Activated CD4-positive, alpha-beta memory T cell treated with anti-CD3 and anti-CD28 coated beads for 36 hours (primary cell): Measurements from ENCODE around the gene NRF1. TPM values are rescaled to one million over a fixed set of nuclear protein-coding genes. Genes with fewer than 3 reads are reported as not detected.
"Not testable (repeated sequence)": the region's sequence is repeated elsewhere in the genome, so short reads cannot be mapped to it uniquely, and the experiment has no call there.

Experiments
- CTCF ChIA-PET: fragments of 350-600 bp; sonication (Branson Sonifier 250); formaldehyde crosslinking; loops from one replicate; lab custom pipeline; 2021; ENCODE audit warnings: antibody characterized with exemption, inconsistent platforms; lab: Charles Lee
- POLR2A ChIA-PET: fragments of 350-600 bp; sonication (Branson Sonifier 250); formaldehyde crosslinking; loops from one replicate; lab custom pipeline; 2021; ENCODE audit warnings: antibody characterized with exemption; lab: Charles Lee
- DNase-seq: peaks from one replicate; pipeline ENCODE4 v3.0.0-alpha.2; 2020
- H3K27ac Mint-ChIP-seq: one replicate; pipeline ENCODE4 v1.8.0; 2021; ENCODE audit warnings: mixed read lengths
- H3K27me3 Mint-ChIP-seq: one replicate; pipeline ENCODE4 v1.8.0; 2021; ENCODE audit warnings: mixed read lengths
- H3K36me3 Mint-ChIP-seq: one replicate; pipeline ENCODE4 v1.8.0; 2021; ENCODE audit warnings: mixed read lengths
- H3K4me1 Mint-ChIP-seq: one replicate; pipeline ENCODE4 v1.8.0; 2021; ENCODE audit warnings: low read depth, mixed read lengths
- H3K4me3 Mint-ChIP-seq: one replicate; pipeline ENCODE4 v1.8.0; 2021; ENCODE audit warnings: mild to moderate bottlenecking, mixed read lengths
- H3K9me3 Mint-ChIP-seq: one replicate; pipeline ENCODE4 v1.8.0; 2021; ENCODE audit warnings: mixed read lengths
- intact Hi-C: fragments of 100-400 bp; cut with micrococcal nuclease; formaldehyde crosslinking; loops from one replicate; pipeline ENCODE4 v1.15.1; 2023
- total RNA-seq, 2 experiments: library from RNA; stranded (reverse); gene quantifications; one replicate each; pipeline ENCODE4 v1.2.3, GENCODE V29; 2021

Gene NRF1
- total RNA-seq, 2 experiments from 2014 or later = 19.9 to 20.4 TPM

DNA sequence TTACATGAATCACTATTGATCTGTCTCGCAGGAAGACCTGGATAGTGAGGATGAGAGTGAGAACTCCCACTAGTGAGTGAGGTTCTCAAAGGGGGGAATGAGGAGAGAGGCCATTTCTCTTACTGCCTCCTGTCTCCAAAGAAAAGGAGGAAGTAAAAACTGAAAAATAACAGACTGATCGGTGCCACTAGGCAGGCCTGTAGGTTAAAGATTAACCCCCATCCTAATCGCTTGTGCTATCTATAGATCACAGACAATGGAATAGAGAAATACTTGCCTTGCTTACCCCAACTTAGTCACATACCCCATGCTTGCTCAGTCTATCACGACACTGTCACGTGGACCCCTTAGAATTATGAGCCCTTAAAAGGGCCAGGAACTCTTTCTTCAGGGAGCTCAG is 25.3 kb upstream of the NRF1 start:
- CTCF ChIA-PET, POLR2A ChIA-PET, H3K4me3 Mint-ChIP-seq, H3K4me1 Mint-ChIP-seq, intact Hi-C loops, H3K27me3 Mint-ChIP-seq, DNase-seq, H3K27ac Mint-ChIP-seq: not testable (repeated sequence)
- Mint-ChIP-seq H3K36me3 (peaks cover 16% of the 10 kb centered on the region), H3K9me3 (peaks cover 30% of the 10 kb centered on the region)

- CTCF ChIA-PET = no interaction called here
- peaks cover 16% of the 10 kb centered on the region for H3K36me3 Mint-ChIP-seq
- no peaks in the 10 kb centered on the region for H3K4me1 Mint-ChIP-seq
- H3K4me3 Mint-ChIP-seq = no peak overlapping the region
- H3K27ac Mint-ChIP-seq = no peak overlapping the region
- DNase-seq = no peak
- peaks cover 30% of the 10 kb centered on the region for H3K9me3 Mint-ChIP-seq
- H3K27me3 Mint-ChIP-seq = peaks cover 8% of the 10 kb centered on the region
- intact Hi-C loops = no loop called here
- POLR2A ChIA-PET = no interaction called here
These were observed 23.3 kb upstream of the NRF1 start for GRCh38 chr7:129588268-129588667.

DNA sequence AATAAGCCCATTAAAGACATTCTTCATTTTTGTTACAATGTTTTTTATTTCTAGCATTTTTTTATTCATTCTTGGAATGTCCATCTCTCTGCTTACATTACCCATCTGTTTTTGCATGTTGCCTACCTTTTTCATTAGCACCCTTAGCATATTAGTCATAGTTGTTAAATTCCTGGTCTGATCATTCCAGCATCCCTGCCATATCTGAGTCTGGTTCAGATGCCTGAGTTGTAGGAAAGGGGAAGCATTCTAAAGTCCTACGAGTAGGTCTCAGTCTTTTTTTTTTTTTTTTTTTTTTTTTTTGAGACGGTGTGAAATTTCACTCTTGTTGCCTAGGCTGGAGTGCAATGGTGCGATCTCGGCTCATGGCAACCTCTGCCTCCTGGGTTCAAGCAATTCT is 19.7 kb upstream of the NRF1 start:
- CTCF ChIA-PET = no interaction called here
- no peaks in the 10 kb centered on the region for H3K4me1 Mint-ChIP-seq
- H3K27me3 Mint-ChIP-seq = peaks cover 10% of the 10 kb centered on the region
- no peak overlapping the region for H3K27ac Mint-ChIP-seq
- intact Hi-C loops = no loop called here
- peaks cover 5% of the 10 kb centered on the region for H3K9me3 Mint-ChIP-seq
- peaks cover 3% of the 10 kb centered on the region for H3K36me3 Mint-ChIP-seq
- POLR2A ChIA-PET = interaction anchor here (0.5 to 0.7 kb wide), 2 partner anchors 48 to 1093 kb away, joined by 3 to 4 read pairs; no protein-coding TSS in a partner anchor
- H3K4me3 Mint-ChIP-seq = no peak overlapping the region
- no peak for DNase-seq

GRCh38 chr7:129596386-129596785 is 15.1 kb upstream of the NRF1 start:
- H3K4me3 Mint-ChIP-seq, POLR2A ChIA-PET, H3K9me3 Mint-ChIP-seq, H3K27me3 Mint-ChIP-seq, H3K4me1 Mint-ChIP-seq, H3K36me3 Mint-ChIP-seq, H3K27ac Mint-ChIP-seq, intact Hi-C loops, DNase-seq: not testable (repeated sequence)
- CTCF ChIA-PET = interaction anchor here (0.8 kb wide), 1 partner anchor 12 kb away, joined by 3 read pairs; no protein-coding TSS in a partner anchor

DNA sequence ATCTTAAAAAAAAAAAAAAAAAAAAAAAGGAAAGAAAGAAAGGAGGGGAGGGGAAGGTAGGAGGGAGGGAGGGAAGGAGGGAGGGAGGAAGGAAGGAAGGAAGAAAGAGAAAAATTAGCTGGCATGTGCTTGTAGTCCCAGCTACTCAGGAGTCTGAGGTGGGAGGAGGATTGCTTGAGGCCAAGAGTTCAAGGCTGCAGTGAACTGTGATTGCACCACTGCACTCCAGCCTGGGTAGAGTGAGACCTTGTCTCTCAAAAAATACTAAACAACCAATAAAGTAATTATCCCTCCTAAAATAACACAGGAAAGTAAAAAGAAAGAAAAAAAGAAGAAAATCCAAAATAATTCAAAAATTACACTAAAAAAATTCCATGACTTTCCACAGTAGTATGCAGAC is 13.8 kb upstream of the NRF1 start:
- no peaks in the 10 kb centered on the region for H3K36me3 Mint-ChIP-seq
- peaks cover 4% of the 10 kb centered on the region for H3K27me3 Mint-ChIP-seq
- no peak overlapping the region for H3K4me3 Mint-ChIP-seq
- no peak overlapping the region for H3K27ac Mint-ChIP-seq
- no peak for DNase-seq
- CTCF ChIA-PET = no interaction called here
- intact Hi-C loops = no loop called here
- H3K4me1 Mint-ChIP-seq = no peaks in the 10 kb centered on the region
- POLR2A ChIA-PET = interaction anchor here (0.5 kb wide), 1 partner anchor 60 kb away, joined by 3 read pairs; no protein-coding TSS in a partner anchor
- H3K9me3 Mint-ChIP-seq = no peaks in the 10 kb centered on the region

DNA sequence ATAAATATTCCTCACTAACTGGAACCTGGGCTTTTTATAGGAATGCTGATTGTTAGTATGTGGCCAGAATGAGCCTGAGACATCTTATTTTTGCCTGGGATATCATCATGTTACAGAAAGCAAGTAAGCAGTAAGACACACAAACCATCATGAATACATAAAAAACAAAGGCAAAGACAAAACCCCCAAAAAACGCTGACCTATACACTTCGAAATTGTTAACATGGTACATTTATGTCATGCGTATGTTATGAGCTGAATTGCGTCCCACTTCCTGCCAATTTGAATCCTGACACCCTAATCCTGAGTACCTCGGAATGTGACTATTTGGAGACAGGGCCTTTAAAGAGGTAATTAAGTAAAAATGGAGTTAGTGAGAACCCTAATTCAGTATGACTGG is 12.3 kb upstream of the NRF1 start:
- DNase-seq = no peak
- Mint-ChIP-seq H3K4me1 (peaks cover 7% of the 10 kb centered on the region), H3K27me3 (peaks cover 1% of the 10 kb centered on the region), H3K4me3 (no peak overlapping the region), H3K9me3 (no peaks in the 10 kb centered on the region), H3K36me3 (no peaks in the 10 kb centered on the region), H3K27ac (no peak overlapping the region)
- POLR2A ChIA-PET = no interaction called here
- CTCF ChIA-PET = interaction anchor here (0.7 kb wide), 1 partner anchor 244 kb away, joined by 5 read pairs; no protein-coding TSS in a partner anchor
- intact Hi-C loops = no loop called here

- H3K27me3 Mint-ChIP-seq, intact Hi-C loops, H3K27ac Mint-ChIP-seq, POLR2A ChIA-PET, H3K4me3 Mint-ChIP-seq, H3K9me3 Mint-ChIP-seq, DNase-seq: not testable (repeated sequence)
- Mint-ChIP-seq H3K4me1 (peaks cover 22% of the 10 kb centered on the region), H3K36me3 (peaks cover 13% of the 10 kb centered on the region)
- CTCF ChIA-PET = interaction anchor here (0.6 to 0.7 kb wide), 2 partner anchors 9 to 12 kb away, joined by 3 read pairs; no protein-coding TSS in a partner anchor
These were observed 7.9 kb upstream of the NRF1 start for GRCh38 chr7:129603594-129603993.

DNA sequence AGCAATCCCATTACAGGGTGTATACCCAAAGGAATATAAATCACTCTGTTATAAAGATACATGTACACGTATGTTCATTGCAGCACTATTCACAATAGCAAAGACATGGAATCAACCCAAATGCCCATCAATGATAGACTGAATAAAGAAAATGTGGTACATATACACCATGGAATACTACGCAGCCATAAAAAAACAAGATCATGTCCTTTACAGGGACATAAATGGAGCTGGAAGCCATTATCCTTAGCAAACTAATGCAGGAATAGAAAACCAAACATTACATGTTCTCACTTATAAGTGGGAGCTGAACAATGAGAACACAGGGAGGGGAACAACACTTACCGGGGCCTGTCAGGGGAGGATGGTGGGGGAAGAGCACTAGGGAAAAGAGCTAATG is 7.5 kb upstream of the NRF1 start:
- DNase-seq, H3K27me3 Mint-ChIP-seq, H3K9me3 Mint-ChIP-seq, H3K27ac Mint-ChIP-seq, H3K4me3 Mint-ChIP-seq, intact Hi-C loops: not testable (repeated sequence)
- H3K36me3 Mint-ChIP-seq = peaks cover 18% of the 10 kb centered on the region
- ChIA-PET POLR2A (interaction anchor here (1.2 kb wide), 1 partner anchor 10 kb away, joined by 4 read pairs; no protein-coding TSS in a partner anchor), CTCF (interaction anchor here (0.6 to 0.7 kb wide), 2 partner anchors 9 to 557 kb away, joined by 3 read pairs; no protein-coding TSS in a partner anchor)
- peaks cover 23% of the 10 kb centered on the region for H3K4me1 Mint-ChIP-seq

DNA sequence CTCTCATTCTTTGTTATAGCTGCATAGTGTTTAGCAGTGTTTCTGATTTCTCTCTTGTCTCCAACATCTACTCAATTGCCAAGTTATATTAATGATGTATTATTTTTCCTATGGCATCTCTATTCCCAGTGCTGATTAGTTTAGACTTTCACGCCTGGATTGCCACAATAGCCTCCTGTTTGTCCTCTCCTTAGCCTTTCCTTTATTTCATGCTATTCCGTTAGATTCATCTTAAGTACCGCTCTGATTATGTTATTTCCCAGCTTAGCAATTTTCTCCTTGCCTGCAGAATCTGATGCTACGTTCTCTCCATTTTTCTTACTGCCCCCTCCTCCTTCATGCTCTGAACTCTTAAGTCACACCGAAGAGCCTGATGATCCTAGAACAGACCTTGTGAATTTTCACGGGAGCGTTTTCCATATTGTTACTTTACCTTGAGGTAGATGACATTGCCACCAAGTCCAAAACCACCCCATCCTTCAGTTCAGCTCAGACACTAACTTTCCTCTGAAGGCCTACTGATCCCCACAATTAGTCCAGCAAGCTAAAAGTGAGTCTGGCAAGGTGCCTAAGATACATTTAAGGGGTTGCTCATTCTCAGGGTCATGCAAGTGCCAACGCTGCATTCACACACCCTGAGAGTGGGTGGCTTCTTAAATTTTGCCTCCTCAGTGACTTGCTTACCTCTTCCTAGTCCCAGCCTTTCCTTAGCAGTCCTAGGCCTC is 6.6 kb upstream of the NRF1 start:
- POLR2A ChIA-PET = interaction anchor here (1.2 kb wide), 1 partner anchor 9 kb away, joined by 4 read pairs; no protein-coding TSS in a partner anchor
- intact Hi-C loops = no loop called here
- Mint-ChIP-seq H3K27me3 (no peaks in the 10 kb centered on the region), H3K36me3 (peaks cover 25% of the 10 kb centered on the region), H3K9me3 (no peaks in the 10 kb centered on the region), H3K4me1 (peaks cover 31% of the 10 kb centered on the region), H3K4me3 (no peak overlapping the region), H3K27ac (no peak overlapping the region)
- CTCF ChIA-PET = interaction anchor here (0.6 to 1.4 kb wide), 6 partner anchors 10 to 556 kb away, joined by 3 to 5 read pairs (median 3); no protein-coding TSS in a partner anchor
- DNase-seq = no peak

- no peak overlapping the region for H3K27ac Mint-ChIP-seq
- H3K9me3 Mint-ChIP-seq = no peaks in the 10 kb centered on the region
- ChIA-PET CTCF (interaction anchor here (1.0 to 1.2 kb wide), 5 partner anchors 9 to 239 kb away, joined by 3 to 5 read pairs (median 3); no protein-coding TSS in a partner anchor), POLR2A (no interaction called here)
- no peak overlapping the region for H3K4me3 Mint-ChIP-seq
- H3K36me3 Mint-ChIP-seq = peaks cover 30% of the 10 kb centered on the region
- H3K4me1 Mint-ChIP-seq = peaks cover 39% of the 10 kb centered on the region
- DNase-seq = no peak
- intact Hi-C loops = no loop called here
- H3K27me3 Mint-ChIP-seq = no peaks in the 10 kb centered on the region
These were observed 5.4 kb upstream of the NRF1 start for GRCh38 chr7:129605960-129606614.

- ChIA-PET CTCF (interaction anchor here (1.0 to 1.7 kb wide), 4 partner anchors 113 to 239 kb away, joined by 3 to 11 read pairs (median 3); no protein-coding TSS in a partner anchor), POLR2A (no interaction called here)
- DNase-seq = no peak
- H3K9me3 Mint-ChIP-seq = no peaks in the 10 kb centered on the region
- intact Hi-C loops = loop anchor here (1.0 kb wide), 1 partner anchor 239 kb away; no protein-coding TSS in a partner anchor
- no peak overlapping the region for H3K4me3 Mint-ChIP-seq
- peaks cover 30% of the 10 kb centered on the region for H3K36me3 Mint-ChIP-seq
- peak overlapping the region; percentile 7 for H3K27ac Mint-ChIP-seq
- H3K4me1 Mint-ChIP-seq = peaks cover 39% of the 10 kb centered on the region
- no peaks in the 10 kb centered on the region for H3K27me3 Mint-ChIP-seq
These were observed 4.7 kb upstream of the NRF1 start for GRCh38 chr7:129606803-129607202.
